NB4 (cell line): ENCODE results near the gene IDUA.
"Not testable (repeated sequence)": the region's sequence is repeated elsewhere in the genome, so short reads cannot be mapped to it uniquely, and the experiment has no call there.

Experiments
- DNase-seq: peaks from one replicate; pipeline ENCODE4 v3.0.0; 2010; ENCODE audit warnings: low read depth
- H3K4me3 ChIP-seq: one replicate; pipeline ENCODE4 v1.5.1; 2011; ENCODE audit warnings: mild to moderate bottlenecking, low read depth, low read length, moderate library complexity
- MYC ChIP-seq: IDR thresholded peaks from 2 replicates; pipeline ENCODE4 v1.6.1; 2011; ENCODE audit warnings: low read depth, low read length
- POLR2A ChIP-seq: IDR thresholded peaks from 2 replicates; pipeline ENCODE4 v1.6.1; 2011; ENCODE audit warnings: mild to moderate bottlenecking; ENCODE audit not compliant: insufficient read length; ENCODE audit errors: extremely low read depth
- TF ChIP-seq, protein P1 (sequence below): IDR thresholded peaks from 2 replicates; pipeline ENCODE4 v1.6.1; 2011; ENCODE audit warnings: low read depth, low read length
- TF ChIP-seq, protein P2 (sequence below): IDR thresholded peaks from one replicate; pipeline ENCODE4 v1.5.1; 2012; ENCODE audit warnings: low read depth, low read length

Gene IDUA

DNA sequence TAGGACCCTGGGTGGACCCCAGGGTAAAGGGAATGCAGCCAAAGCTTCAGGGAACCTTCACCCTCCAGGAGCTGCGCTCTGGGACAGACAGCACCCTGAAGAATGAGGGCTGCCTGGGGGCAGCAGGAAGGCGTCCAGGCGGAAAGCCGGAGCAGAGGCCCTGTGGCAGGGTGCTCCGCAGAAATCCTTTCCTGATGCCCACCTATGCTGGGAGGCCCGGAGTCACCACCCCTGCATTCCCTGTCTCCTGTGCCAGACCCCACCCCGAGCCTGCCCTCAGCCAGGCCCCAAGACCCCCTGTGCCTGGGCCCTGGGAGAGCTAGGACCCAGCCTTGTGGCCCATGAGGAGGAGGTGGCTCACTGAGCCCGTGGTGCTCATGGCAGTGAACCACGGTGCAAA lies 12.2 kb upstream of the IDUA start:
- no peak overlapping the region for H3K4me3 ChIP-seq
- DNase-seq = no peak
- TF ChIP-seq POLR2A = no peak
- TF ChIP-seq, protein P1, sequence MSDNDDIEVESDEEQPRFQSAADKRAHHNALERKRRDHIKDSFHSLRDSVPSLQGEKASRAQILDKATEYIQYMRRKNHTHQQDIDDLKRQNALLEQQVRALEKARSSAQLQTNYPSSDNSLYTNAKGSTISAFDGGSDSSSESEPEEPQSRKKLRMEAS = no peak
- TF ChIP-seq, protein P2, sequence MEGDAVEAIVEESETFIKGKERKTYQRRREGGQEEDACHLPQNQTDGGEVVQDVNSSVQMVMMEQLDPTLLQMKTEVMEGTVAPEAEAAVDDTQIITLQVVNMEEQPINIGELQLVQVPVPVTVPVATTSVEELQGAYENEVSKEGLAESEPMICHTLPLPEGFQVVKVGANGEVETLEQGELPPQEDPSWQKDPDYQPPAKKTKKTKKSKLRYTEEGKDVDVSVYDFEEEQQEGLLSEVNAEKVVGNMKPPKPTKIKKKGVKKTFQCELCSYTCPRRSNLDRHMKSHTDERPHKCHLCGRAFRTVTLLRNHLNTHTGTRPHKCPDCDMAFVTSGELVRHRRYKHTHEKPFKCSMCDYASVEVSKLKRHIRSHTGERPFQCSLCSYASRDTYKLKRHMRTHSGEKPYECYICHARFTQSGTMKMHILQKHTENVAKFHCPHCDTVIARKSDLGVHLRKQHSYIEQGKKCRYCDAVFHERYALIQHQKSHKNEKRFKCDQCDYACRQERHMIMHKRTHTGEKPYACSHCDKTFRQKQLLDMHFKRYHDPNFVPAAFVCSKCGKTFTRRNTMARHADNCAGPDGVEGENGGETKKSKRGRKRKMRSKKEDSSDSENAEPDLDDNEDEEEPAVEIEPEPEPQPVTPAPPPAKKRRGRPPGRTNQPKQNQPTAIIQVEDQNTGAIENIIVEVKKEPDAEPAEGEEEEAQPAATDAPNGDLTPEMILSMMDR = no peak
- TF ChIP-seq MYC = no peak

DNA sequence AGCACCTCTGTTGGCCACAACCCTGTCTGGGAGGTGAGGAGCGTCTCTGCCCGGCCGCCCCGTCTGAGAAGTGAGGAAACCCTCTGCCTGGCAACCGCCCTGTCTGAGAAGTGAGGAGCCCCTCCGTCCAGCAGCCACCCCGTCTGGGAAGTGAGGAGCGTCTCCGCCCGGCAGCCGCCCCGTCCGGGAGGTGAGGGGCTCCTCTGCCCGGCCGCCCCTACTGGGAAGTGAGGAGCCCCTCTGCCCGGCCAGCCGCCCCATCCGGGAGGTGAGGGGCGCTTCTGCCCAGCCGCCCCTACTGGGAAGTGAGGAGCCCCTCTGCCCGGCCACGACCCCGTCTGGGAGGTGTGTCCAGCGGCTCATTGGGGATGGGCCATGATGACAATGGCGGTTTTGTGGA lies 10.8 kb upstream of the IDUA start:
- DNase-seq, H3K4me3 ChIP-seq: not testable (repeated sequence)

DNA sequence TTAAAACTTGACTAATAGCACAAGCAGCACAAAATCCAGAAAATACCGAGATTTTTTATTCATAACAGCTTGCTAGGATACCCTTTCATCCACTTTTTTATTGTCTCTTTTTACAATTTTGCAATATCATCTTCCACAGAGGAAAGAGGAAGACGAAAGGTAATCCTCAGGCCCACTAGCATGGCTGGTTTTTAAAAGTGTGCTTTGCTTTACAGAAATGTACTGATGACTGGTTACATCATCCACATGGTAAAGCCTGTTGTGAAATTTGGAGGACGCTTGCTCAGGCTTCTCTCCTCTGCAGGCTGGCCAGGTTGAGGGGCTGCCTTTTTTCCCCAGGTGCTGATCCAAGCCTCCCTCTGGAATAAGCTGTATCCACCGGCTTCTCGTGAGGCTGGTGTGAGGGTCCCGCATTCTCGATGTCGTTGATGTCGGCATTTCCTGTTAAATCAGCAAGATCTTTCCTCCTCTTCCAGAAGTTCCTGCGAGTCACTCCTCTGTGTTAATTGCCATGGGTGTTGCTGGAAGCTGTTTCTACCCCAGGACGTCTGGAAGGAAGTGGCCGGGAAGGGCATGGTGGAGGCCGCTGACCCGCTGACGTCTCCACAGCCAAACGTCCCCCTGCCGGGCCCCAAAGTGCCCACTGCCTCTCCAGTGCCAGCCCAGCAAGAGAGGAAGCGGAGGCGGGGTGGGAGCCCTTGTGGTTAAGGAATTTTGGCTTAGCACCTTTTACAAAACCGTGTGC lies 7.7 kb upstream of the IDUA start:
- TF ChIP-seq POLR2A = no peak
- peak; percentile 93 for TF ChIP-seq MYC
- TF ChIP-seq, protein P2 = no peak
- TF ChIP-seq, protein P1 = peak; percentile 91
- peak; percentile 94 for DNase-seq
- no peak overlapping the region for H3K4me3 ChIP-seq

DNA sequence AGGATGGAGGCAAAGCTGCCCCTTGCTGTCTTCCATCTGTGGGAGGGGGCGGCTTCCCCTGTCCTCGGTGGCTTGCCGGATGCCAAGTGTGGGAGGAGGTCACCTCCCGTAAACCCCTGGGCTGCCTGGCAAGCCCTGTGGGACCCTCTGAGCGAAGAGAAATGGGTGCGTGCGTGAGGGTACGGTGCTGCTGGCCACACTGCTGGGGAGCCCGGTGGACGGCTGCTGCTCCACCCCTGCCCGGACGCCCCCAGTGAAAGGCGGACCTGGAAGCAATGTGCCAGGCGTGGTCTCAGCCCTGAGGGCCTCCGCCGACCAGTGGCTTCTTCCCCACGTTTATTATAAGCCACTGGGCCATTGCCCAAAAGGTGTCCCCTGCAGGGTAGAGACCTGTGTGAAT lies 4.6 kb upstream of the IDUA start:
- DNase-seq = no peak
- H3K4me3 ChIP-seq = no peak overlapping the region
- TF ChIP-seq, protein P2 = no peak
- no peak for TF ChIP-seq POLR2A
- TF ChIP-seq, protein P1 = no peak
- no peak for TF ChIP-seq MYC

DNA sequence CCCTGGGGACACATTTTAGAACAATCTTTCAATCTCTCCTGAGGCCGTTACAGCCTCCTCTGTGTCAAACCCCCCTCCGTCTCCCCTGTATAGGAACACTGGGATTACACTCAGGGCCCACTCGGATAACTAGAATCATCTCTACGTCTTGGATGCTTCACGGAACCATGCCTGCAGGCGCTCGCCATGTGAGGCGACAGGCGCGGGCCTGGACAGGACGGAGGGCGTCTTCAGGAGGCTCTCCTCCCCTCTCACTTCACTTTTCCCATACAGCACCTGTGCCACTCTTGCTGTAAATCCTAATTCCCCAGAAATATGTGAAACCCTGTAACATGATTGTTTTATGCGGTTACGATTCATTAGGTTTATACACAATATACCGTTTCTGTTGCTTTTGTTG lies 4.0 kb upstream of the IDUA start:
- TF ChIP-seq MYC (no peak), POLR2A (no peak)
- TF ChIP-seq, protein P2 = no peak
- TF ChIP-seq, protein P1 = no peak
- no peak overlapping the region for H3K4me3 ChIP-seq
- DNase-seq = no peak

DNA sequence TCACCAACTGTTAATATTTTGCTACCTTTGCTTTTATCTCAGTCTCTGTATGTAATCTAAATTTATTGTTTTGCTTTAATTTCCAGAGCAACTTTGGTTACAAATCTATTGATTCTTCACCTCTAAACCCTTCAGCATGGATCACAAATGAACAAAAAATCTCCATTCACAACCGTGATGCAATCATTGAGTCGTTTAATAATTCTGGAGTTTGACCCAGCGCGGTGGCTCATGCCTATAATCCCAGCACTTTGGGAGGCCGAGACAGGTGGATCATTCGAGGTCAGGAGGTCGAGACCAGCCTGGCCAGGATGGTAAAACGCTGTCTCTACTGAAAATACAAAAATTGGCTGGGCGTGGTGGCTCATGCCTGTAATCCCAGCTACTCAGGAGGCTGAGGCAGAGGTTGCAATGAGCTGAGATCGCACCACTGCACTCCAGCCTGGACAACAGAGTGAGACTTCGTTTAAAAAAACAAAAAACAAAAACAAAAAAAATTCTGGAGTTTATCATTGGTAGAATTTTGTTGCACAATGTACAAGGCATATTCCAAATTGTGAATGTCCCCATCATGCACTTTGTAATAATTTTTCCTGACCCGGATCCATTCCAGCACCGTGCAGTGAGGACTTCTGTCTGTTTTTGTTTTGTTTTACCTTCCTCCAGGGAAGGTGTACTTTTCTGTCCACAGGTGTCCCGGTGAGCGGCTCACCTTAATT lies 2.3 kb upstream of the IDUA start:
- TF ChIP-seq POLR2A = no peak
- no peak for DNase-seq
- H3K4me3 ChIP-seq = no peak overlapping the region
